Measurements from ENCODE around the gene PADI6. TPM values are rescaled to one million over a fixed set of nuclear protein-coding genes. Genes with fewer than 3 reads are reported as not detected.

PADI6 gene
- total RNA-seq, 4 donors from 2014 or later = not detected

- TF ChIP-seq EP300 (IDR thresholded peaks at IDR 0.05) (no peak), POLR2A (IDR thresholded peaks at IDR 0.05) (no peak), POLR2AphosphoS5 (IDR thresholded peaks at IDR 0.05) (no peak)
- TF ChIP-seq, protein P1, sequence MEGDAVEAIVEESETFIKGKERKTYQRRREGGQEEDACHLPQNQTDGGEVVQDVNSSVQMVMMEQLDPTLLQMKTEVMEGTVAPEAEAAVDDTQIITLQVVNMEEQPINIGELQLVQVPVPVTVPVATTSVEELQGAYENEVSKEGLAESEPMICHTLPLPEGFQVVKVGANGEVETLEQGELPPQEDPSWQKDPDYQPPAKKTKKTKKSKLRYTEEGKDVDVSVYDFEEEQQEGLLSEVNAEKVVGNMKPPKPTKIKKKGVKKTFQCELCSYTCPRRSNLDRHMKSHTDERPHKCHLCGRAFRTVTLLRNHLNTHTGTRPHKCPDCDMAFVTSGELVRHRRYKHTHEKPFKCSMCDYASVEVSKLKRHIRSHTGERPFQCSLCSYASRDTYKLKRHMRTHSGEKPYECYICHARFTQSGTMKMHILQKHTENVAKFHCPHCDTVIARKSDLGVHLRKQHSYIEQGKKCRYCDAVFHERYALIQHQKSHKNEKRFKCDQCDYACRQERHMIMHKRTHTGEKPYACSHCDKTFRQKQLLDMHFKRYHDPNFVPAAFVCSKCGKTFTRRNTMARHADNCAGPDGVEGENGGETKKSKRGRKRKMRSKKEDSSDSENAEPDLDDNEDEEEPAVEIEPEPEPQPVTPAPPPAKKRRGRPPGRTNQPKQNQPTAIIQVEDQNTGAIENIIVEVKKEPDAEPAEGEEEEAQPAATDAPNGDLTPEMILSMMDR (IDR thresholded peaks at IDR 0.05) = no peak
- Histone ChIP-seq H3K4me1 (no peaks in the 10 kb centered on the region), H3K36me3 (no peaks in the 10 kb centered on the region), H3K9me3 (no peaks in the 10 kb centered on the region), H3K4me3 (no peak overlapping the region), H3K27me3 (peaks cover 74% of the 10 kb centered on the region), H3K27ac (no peak overlapping the region)
- 45 to 59% methylated on average over 2 of the region's 2 CpGs for WGBS, 2 donors (ENCODE audit: low coverage in 1 of 2)
- no peak for ATAC-seq
Measured at GRCh38 chr1:17370618-17371017, 1.4 kb upstream of the PADI6 start.

DNA sequence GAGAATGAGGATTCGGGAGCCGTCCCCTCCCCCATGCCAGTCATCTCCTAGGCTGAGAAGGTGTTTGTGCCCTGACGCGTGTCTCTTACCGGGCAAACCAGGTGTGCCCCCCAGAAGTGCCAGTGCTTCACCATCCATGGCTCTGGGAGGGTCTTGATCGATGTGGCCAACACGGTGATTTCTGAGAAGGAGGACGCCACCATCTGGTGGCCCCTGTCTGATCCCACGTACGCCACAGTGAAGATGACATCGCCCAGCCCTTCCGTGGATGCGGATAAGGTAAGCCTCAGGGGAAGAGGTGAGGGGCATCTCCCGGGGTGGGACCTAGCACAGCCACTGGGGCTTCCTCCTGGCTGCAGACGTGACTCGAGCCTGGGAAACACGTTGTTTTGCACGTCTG lies 959 bp downstream of the PADI6 start:
- H3K27me3 ChIP-seq = peaks cover 68% of the 10 kb centered on the region
- H3K36me3 ChIP-seq = no peaks in the 10 kb centered on the region
- TF ChIP-seq EP300 (IDR thresholded peaks at IDR 0.05) = no peak
- TF ChIP-seq POLR2A (IDR thresholded peaks at IDR 0.05) = no peak
- TF ChIP-seq, protein P1 (IDR thresholded peaks at IDR 0.05) = no peak
- no peak for TF ChIP-seq POLR2AphosphoS5 (IDR thresholded peaks at IDR 0.05)
- WGBS, 2 donors (ENCODE audit: low coverage in 1 of 2) = 65% methylated on average over 4 of the region's 18 CpGs; no CpG with 5 or more reads in 1 of the 2 donors
- ATAC-seq = no peak
- no peaks in the 10 kb centered on the region for H3K9me3 ChIP-seq
- no peak overlapping the region for H3K27ac ChIP-seq
- no peaks in the 10 kb centered on the region for H3K4me1 ChIP-seq
- H3K4me3 ChIP-seq = no peak overlapping the region

DNA sequence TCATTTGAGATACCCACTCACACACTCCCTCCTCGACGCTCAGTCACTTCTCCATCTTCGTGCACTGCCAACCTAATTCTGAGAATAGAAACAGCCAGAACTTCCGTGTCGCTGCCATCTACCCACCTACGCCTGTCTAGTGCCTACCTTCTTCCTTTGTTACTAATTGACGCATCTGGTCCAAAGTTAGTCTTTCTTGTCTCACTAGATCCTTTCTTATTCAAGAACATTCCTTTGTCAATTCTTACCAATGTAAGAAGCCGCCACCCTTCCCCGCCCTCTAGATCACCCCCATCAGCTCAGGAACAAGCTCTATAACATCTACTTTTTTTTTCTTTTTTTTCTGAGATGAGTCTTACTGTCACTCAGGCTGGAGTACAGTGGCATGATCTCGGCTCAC lies 3.7 kb downstream of the PADI6 start:
- TF ChIP-seq, protein P1 (IDR thresholded peaks at IDR 0.05) = no peak
- TF ChIP-seq POLR2AphosphoS5 (IDR thresholded peaks at IDR 0.05) (no peak), EP300 (IDR thresholded peaks at IDR 0.05) (no peak), POLR2A (IDR thresholded peaks at IDR 0.05) (no peak)
- no peak overlapping the region for H3K27ac ChIP-seq
- no peak for ATAC-seq
- 91 to 100% methylated on average over 7 to 10 of the region's 10 CpGs for WGBS, 2 donors (ENCODE audit: low coverage in 1 of 2)
- H3K4me1 ChIP-seq = no peaks in the 10 kb centered on the region
- peaks cover 84% of the 10 kb centered on the region for H3K27me3 ChIP-seq
- H3K4me3 ChIP-seq = no peak overlapping the region
- H3K9me3 ChIP-seq = no peaks in the 10 kb centered on the region
- no peaks in the 10 kb centered on the region for H3K36me3 ChIP-seq

GRCh38 chr1:17377325-17377953 lies 5.4 kb downstream of the PADI6 start:
- no peak for ATAC-seq
- 16 to 19% methylated on average over 11 to 15 of the region's 16 CpGs for WGBS, 2 donors (ENCODE audit: low coverage in 1 of 2)
- TF ChIP-seq, protein P1 (IDR thresholded peaks at IDR 0.05) = no peak
- TF ChIP-seq EP300 (IDR thresholded peaks at IDR 0.05) = no peak
- TF ChIP-seq POLR2AphosphoS5 (IDR thresholded peaks at IDR 0.05) = no peak
- TF ChIP-seq POLR2A (IDR thresholded peaks at IDR 0.05) = no peak

GRCh38 chr1:17381161-17381560 lies 9.2 kb downstream of the PADI6 start:
- 86 to 90% methylated on average over 1 to 2 of the region's 2 CpGs for WGBS, 2 donors (ENCODE audit: low coverage in 1 of 2)
- H3K27ac ChIP-seq = no peak overlapping the region
- ATAC-seq = no peak
- no peak overlapping the region for H3K4me3 ChIP-seq
- H3K4me1 ChIP-seq = no peaks in the 10 kb centered on the region
- no peaks in the 10 kb centered on the region for H3K9me3 ChIP-seq
- H3K27me3 ChIP-seq = peaks cover 50% of the 10 kb centered on the region
- no peaks in the 10 kb centered on the region for H3K36me3 ChIP-seq
- TF ChIP-seq EP300 (IDR thresholded peaks at IDR 0.05) (no peak), POLR2A (IDR thresholded peaks at IDR 0.05) (no peak), POLR2AphosphoS5 (IDR thresholded peaks at IDR 0.05) (no peak)
- TF ChIP-seq, protein P1 (IDR thresholded peaks at IDR 0.05) = no peak

More at GRCh38 chr1:17377325-17377953, 5.4 kb downstream of the PADI6 start:
- peaks cover 69% of the 10 kb centered on the region for H3K27me3 ChIP-seq
- H3K9me3 ChIP-seq = no peaks in the 10 kb centered on the region
- H3K36me3 ChIP-seq = no peaks in the 10 kb centered on the region
- no peak overlapping the region for H3K27ac ChIP-seq
- no peak overlapping the region for H3K4me3 ChIP-seq
- H3K4me1 ChIP-seq = no peaks in the 10 kb centered on the region

Data from gastroesophageal sphincter (tissue), 4 donors.